T-helper 2 cell treated with Interferon-gamma antibody and Interleukin-4, amounts not matched to agents 100 ng/mL and 5 ng/mL, for 36 hours (primary cell): ENCODE data around the gene PLB1. TPM values are rescaled to one million over a fixed set of nuclear protein-coding genes. Genes with fewer than 3 reads are reported as not detected.
"Not testable (repeated sequence)": the region's sequence is repeated elsewhere in the genome, so short reads cannot be mapped to it uniquely, and the experiment has no call there.

Source experiments
- intact Hi-C: fragments of 100-400 bp; cut with micrococcal nuclease; formaldehyde crosslinking; loops from one replicate; pipeline ENCODE4 v1.15.1; 2023
- total RNA-seq: library from RNA; stranded (reverse); gene quantifications from 2 replicates; pipeline ENCODE4 v1.2.3, GENCODE V29; 2022

PLB1 gene
- total RNA-seq, 1 donor from 2014 or later: 2.0 TPM

DNA sequence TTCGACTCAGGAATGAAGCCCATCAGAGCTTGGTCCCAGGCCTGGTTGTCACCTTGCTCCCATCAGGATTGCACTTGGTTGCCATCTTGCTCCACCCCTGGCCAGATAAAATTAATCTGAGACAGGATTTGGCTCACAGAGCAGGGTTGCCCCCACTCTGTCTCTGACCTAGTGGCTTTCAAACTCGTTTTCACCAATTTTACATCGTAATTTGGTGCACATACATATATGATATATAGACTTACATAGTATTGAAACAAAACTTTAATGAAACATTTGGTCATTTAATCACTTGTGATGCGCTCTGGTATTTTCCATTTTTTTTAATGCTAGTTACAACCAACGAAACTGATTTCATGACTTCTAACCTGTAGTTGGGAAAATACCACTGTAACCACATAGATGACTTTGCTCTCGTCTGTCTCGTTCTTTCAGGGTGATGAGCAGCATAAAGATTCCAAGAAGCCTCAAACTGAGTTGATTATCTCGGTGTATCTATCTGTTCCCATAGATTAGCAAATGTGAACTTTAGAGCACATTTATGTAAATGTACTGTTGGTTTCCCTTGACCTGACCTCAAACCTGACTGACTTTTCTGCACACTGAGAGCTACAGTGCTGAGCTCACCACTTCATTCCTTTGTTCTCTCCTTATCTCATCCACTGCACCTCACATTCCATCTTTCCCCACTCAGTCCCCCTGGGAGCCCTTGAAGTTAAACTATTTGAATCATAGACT lies 30.5 kb upstream of the PLB1 start:
- intact Hi-C loops: loop anchor here (10.0 kb wide), 1 partner anchor 79 kb away; no protein-coding TSS in a partner anchor

DNA sequence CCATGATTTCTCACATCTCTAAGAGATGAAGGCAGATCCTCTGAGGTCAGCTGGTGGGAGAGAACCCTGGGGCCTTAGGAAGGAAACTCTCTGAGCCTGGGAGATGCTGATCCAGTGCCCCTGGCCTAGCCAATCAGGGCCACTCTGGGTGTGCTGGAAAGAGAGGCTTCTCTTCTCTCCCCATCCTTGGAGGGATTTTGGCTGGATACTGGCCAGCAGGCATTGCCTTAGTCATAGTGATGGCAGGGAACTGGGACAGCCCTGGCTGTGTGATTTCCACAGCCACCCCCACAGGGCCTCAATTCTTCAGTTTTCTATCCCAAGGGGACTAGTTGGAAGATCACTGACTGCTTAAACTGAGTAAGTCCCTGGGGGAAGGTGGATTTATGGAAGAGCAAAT lies 26.6 kb upstream of the PLB1 start:
- intact Hi-C loops: loop anchor here (10.0 kb wide), 1 partner anchor 75 kb away; no protein-coding TSS in a partner anchor

DNA sequence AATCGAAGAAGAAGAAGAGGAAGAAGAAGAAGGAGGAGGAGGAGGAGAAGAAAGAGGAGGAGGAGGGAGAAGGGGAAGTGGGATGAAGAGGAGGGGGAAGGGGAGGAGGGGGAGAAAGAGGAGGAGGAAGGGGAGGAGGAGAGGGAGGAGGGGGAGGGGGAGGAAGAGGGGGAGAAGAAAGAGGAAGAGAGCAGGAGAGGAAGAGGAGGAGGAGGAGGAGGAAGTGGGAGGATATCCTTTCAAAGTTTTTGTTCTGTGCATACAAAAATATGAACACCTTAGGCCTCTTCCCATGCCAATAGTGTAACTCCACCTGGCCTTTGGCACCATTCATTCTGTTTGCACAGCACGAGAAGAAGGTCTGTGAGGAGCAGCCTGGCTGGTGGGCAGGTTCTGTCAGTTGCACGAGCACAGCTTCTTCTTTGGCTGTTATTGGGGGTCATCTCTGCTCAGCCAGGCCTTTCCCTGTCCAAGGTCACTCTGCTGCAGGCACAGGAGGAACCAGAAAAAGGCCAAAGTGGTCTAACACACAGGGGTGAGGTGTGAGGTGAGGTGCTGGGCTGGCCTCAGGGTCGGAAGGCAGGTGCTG lies 25.8 kb upstream of the PLB1 start:
- intact Hi-C loops: loop anchor here (10.0 kb wide), 1 partner anchor 75 kb away; no protein-coding TSS in a partner anchor

DNA sequence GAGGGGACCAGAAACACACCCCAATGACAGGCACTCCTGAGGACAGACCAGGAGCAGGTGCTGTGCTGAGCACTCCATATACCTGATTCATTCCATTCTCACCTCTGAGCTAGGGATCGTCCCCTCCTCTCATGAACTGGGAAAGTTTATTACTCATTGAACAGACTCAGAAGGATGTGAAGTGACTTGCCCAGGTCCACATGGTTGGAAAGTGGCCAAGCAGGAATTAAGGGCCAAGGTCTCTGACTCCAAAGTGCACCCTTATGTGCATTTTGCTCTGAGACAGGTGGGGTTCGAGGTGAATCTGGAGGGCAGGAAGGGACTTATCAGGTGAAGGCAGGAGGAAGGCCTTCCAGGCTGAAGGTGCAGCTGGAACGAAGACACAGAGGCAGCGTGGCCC lies 25.1 kb upstream of the PLB1 start:
- intact Hi-C loops: no loop called here

DNA sequence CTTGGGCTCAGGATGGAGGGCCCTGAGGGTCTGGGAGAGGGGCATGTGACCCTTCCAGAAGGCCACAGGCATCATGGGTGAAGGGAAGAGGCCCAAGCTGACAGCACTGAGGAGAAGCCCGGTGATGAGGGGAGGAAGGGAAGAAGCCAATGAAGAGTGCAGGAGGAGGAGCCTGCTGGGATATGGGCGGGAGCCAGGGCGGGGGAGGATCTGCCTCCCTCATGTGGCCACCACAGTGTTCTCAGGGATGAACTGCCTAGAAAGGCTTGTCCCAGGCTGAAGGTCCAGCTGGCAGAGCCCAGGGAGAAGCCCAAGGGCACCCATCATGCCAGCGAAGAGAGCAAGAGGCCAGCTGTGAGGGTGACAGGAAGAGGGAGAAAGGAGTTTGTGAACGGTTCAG lies 24.6 kb upstream of the PLB1 start:
- intact Hi-C loops: no loop called here

DNA sequence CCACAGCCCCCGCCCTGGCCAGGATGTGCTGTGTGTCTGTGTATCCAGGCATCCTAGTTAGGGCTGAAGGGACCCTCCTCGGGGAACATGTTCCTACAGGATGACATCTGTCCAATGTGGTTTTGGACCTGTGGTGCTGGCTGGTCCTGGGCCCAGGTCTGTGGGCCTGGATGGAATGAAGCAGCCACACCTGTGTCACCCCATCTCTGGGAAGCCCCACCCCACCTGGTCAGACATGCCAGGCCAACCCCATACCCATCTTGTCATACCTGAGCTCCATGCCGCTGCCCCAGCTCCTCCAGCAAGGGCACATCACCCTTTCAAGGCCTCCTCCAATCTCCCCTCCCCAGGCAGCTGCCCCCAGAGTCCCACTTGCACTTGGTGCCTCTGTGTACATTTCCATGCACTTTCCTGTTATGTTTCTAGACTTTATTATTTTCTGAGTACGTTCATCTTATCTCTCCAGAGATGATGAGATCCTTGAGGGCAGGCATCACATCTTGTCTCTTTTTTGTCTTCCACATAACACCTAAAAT lies 24.1 kb upstream of the PLB1 start:
- intact Hi-C loops: no loop called here

DNA sequence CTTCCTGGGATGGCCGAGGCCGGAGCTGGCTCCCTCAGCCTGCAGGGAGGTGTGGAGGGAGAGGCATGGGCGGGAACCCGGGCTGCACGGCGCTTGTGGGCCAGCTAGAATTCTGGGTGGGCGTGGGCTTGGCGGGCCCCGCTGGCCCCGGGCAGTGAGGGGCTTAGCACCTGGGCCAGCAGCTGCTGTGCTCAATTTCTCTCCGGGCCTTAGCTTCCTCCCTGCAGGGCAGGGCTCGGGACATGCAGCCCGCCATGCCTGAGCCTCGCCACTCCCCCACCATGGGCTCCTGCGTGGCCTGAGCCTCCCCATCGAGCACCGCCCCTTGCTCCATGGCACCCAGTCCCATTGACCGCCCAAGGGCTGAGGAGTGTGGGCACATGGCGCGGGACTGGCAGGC lies 23.2 kb upstream of the PLB1 start:
- intact Hi-C loops: not testable (repeated sequence)

DNA sequence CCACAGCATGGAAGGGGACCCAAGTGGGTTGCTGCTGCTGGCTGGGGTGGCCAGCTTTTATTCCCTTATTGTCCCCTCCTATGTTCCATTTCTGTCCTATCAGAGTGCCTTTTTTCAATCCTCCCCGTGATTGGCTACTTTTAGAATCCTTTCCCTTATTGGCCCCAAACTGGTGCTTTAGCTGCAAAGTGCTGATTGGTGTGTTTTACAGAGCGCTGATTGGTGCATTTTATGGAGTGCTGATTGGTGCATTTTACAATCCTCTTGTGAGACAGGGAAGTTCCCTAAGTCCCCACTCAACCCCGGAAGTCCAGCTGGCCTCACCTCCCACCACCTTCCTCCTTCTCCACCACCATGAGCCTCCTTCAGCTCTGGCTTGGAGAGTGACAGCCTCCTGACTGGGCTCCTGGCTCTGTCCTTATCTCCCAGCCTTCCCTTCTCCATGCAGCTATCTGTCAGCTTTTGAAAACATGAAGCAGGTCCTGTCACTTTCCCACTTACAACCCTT lies 20.7 kb upstream of the PLB1 start:
- intact Hi-C loops: no loop called here

DNA sequence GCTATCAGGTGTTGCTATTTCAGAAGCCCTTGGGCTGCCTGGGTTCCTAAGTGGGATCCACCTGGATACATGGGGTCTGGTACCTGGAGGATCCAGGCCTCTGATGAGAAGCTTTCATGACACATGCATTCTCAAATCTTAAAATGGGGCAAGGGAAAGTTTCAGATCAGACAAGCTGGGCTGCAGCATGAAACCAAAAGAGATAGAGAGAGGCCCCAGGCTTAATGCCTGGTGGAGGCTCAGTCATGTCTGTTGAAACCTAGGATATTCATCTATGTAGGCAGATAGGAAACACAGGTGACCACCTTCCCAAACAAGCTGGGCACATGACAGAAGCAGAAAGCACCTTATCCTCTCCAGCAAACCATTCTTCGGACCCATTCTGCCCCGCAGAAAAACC lies 18.8 kb upstream of the PLB1 start:
- intact Hi-C loops: no loop called here

DNA sequence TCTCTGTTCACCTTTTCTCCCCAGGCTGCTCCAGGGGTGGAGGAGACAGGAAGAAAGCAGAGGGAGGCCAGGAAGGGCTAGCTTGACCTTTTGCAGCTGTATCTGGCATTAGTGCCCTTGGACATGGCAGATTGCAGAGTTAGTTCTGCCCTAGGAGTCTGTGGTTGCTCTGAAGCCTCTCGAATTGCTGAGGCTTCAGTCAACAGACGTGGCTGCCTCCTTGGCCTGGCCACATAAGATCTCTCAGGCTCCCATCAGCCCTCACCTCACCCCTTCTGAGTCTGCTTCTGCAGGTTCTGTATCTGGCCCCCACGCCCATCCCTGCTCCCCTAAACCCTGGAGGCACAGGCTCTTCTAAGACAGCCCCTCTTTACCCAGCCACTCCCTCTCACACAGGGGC lies 18.2 kb upstream of the PLB1 start:
- intact Hi-C loops: no loop called here

DNA sequence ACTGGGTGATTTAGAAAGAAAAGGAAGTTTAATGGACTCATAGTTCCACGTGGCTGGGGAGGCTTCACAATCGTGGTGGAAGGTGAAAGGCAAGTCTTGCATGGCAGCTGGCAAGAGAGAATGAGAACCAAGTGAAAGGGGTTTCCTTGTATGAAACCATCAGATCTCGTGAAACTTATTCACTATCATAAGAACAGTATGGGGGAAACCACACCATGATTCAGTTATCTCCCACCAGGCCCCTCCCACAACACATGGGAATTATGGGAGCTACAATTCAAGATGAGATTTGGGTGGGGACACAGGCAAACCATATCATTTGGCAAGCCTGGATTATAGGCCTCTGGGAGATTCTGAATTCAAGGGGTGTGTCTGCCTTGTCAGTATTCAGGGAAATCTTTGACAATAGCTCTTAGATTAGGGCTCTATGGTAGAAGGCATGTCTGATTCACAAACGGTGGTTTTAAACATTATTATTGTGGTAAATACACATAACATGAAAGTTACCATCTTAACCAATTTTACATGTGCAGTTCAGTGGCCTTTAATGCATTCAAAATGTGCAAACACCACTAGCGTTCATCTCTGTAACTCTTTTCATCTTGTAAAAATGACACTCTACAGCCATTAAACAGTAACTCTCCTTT lies 15.3 kb upstream of the PLB1 start:
- intact Hi-C loops: no loop called here

DNA sequence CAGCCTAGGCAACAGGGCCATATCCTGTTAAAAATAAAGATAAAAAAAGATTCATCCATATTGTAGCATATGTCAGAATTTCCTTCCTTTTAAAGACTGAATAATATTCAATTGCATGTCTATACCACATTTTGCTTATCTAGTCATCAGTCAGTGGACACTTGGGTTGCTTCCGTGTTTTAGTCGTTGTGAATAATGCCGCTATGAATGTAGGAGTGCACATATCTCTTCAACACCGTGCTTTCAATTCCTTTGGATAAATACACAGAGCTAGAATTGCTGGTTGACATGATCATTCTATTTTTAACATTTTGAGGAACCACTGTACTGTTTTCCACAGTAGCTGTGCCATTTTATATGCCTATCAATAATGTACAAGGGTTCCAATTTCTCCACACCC lies 14.0 kb upstream of the PLB1 start:
- intact Hi-C loops: no loop called here

DNA sequence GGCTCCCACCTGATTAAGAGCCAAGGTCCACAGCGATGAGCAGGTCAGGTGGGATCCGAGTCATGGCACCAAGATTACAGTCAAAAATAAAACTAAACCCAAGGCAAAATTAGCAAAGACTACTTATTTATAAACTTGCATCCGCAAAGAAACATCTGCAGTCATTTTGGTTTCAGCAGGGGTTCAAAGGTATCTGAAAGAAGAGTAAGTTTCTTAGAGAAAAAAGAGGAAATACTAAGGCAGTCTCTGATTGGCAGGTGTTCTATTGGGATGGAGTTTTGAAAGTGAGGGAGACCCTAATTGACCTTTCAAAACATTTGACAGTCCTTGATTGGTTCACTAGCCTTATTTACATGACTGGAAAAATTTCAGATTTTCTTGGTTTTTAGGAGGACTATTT lies 11.0 kb upstream of the PLB1 start:
- intact Hi-C loops: no loop called here

DNA sequence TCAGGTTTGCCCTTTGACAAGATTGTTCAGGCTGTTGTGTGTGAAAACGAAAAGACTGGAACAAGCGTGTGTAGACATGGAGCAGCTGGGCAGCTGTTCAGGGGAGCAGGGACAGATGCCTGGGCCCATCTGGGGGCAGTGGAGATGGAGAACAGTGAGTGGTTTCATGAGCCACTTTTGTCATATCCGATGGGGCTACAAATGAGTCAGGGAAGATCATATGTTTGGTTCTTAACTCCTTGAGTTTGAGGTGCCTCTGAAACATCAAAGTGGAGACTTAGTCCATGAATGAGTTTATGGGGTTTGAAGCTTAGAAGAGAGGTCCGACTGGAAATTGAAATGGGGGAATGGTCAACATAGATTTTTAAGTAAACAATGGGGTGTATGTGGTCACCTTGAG lies 9.3 kb upstream of the PLB1 start:
- intact Hi-C loops: no loop called here

DNA sequence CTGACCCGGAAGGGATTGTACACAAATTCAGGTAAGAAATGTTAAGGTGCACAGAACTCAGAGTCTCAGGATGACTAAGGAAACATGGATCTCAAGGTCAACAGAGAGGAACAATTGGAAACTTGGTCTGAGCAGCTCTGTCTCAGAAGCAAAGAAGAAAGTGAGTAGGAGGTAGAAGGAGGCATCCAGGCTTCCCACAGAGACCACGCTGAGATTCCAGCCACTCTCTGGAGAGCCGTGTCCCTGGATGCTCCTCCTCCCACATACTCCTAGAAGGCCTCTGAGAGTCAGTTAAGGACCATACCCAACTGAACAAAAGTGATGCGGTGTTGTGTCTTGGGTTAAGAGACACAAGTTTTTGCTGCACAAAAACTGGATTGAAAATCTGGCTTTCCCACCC lies 8.6 kb upstream of the PLB1 start:
- intact Hi-C loops: no loop called here

DNA sequence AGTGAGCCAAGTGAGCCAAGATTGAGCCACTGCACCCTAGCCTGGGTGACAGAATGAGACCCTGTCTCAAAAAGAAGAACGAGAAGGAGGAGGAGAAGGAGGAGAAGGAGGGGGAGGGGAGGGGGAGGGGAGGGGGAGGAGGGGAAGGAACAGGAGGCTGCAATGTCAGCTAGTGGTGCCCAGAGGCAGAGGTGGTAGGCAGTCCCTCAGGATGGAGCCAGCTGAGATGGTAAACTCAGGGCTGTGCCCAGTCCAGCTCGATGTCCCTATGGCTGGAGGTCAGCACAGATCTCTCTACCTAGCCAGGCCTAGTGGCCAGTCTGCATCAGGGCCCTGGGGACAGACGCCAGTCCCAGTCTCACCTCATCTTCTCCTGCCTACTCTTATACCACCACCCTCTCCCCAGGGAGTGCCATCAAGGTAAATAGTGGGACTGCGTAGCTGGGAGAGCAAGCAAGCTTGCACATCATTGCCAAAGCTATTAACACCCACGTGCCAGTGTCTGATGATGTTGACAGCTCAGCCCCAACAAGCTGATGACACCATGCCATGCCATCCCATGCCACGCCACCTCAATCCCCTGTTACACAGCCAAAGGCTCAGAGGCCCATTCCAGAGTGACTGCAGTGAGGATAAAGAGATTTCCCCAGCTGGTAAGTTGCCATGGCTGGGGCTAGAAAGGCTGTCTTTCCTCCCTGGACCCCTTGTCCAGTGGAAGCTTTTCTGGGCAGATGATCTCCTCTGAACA lies 7.6 kb upstream of the PLB1 start:
- intact Hi-C loops: no loop called here

DNA sequence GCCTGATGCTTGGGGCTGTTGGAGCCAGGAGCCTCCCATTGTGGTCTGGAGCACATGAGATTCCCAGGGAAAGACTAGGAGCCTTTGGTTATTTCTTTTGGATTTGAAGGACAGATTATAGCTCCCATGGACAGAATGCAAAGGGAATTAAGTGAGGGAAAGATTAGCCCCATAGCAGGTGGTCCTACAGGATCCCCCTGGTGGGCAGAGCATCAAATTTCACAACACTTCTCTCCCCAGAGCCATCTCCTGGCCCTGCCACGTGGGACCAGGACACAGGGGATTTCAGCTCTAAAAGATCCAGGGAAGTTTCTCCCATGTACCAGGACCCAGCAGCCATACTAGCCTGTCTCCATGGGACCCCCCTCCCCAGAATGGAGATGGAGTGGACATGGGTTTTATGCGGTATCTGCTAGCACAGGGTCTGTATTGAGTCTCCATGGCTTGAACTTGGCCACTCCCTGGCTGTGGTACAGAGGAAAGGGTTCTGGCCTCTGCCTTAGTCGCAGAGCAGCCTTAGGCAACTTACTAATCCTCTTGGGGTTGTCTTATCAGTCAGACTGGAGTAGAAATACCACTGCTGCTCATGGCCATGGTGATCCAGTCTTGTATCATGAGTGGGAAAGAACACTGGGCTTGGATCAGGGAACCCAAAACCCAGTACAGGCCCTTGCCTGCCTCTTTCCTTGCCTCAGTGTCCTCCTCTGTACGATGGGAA lies 6.8 kb upstream of the PLB1 start:
- intact Hi-C loops: no loop called here

DNA sequence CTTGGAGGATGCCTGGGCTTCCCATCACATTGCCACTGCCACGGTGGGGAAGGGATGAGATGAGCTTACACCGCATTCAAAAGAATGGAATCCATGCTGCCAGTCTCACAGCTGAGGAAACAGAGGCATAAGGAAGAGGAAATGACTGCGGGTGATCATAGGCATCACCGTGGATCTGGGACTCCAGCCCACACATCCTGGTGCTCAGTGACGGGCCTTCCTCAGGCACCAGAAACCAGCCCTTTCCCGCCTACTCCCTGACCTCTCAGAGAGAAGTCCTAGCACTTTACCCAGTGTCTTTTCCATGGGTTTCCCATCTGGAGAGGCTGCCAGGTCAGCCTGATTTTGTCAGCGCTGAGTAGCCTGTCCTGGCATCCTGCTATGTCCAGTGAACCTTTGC lies 5.3 kb upstream of the PLB1 start:
- intact Hi-C loops: no loop called here

DNA sequence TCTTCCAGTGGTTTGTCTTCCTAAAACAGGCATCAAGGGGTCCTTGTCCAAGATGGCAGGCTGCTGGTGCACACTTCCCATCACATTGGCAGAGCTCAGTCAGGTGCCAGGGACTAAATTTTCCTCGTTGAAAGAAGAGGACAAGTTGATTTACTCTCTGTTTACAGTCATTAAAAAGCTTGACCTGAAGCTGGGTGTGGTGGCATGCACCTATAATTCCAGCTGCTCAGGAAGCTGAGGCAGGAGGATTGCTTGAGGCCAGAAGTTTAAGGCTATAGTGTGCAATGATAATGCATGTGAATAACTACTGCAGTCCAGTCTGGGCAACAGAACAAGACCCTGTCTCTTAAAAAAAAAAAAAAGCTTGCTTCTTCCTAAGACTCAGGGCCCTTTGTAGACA lies 3.6 kb upstream of the PLB1 start:
- intact Hi-C loops: no loop called here

DNA sequence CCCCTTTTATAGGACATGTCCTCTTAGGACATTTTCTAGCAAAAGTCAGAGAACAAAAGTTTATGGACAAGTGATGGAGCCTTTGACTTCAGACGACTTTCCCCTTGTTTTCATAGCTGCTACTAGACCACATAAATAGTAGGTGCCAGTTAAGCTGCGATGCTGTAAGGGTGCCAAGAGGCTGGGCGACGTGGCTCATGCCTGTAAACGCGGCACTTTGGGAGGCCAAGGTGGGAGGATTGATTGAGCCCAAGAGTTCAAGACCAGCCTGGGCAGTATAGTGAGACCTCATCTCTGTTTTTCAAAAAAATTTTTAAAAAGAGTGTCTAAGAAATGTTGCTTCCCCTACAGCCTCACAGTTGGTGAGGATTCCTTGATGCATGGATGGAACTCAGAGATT lies 2.2 kb upstream of the PLB1 start:
- intact Hi-C loops: no loop called here

DNA sequence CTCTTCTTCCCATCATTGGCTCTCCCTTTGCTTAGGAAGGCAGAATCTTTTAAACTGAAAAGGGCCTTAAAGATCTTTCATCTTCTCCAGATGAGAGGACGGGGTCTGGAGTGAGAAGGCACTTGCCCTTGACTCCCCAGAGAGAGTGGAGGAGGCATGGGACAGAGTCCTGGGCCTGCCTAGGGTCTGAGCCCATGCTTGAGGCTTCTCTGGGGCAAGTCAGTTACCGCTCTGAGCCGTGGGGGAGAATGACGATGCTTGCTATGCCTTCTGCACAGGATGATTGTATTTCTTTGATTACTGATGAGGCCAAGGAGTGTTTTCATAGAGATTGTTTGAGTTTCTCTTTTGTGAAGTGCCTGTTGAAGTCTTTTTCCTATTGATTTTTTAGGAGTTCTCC lies 921 bp downstream of the PLB1 start:
- intact Hi-C loops: no loop called here
